Measurements from ENCODE around the gene WWOX.

Gene WWOX

GRCh38 chr16:78551487-78552085 is 452.1 kb downstream of the WWOX start:
- no peak for DNase-seq

GRCh38 chr16:78552106-78552675 is 452.7 kb downstream of the WWOX start:
- no peak for DNase-seq

- no peak for DNase-seq
Measured at GRCh38 chr16:78552716-78553115, 453.3 kb downstream of the WWOX start.

- DNase-seq: no peak
Measured at GRCh38 chr16:78553268-78554039, 454.0 kb downstream of the WWOX start.

GRCh38 chr16:78556421-78556820 is 457.0 kb downstream of the WWOX start:
- no peak for DNase-seq

- DNase-seq: no peak
Measured at GRCh38 chr16:78560997-78561396, 461.5 kb downstream of the WWOX start.

DNA sequence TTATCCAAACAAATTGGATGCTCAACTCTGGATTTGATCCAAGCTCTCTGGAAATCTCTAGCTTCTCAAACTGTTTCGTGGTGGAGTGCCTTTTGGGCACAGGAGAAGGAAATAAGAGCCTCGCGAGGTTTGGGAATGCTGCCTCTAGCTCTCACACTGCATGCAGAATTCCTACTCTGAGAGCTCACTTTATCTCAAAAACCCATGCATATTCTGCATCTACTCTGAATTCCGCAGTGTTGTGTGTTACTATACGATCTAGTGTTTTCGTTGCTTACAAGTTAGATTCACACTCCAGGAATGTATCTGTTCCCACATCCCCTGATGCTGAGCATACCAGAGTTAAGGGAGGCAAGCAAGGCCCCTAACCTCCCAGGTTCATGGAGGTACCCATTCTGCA is 462.7 kb downstream of the WWOX start:
- no peak for DNase-seq

- DNase-seq: no peak
Measured at GRCh38 chr16:78562650-78563049, 463.2 kb downstream of the WWOX start.

DNA sequence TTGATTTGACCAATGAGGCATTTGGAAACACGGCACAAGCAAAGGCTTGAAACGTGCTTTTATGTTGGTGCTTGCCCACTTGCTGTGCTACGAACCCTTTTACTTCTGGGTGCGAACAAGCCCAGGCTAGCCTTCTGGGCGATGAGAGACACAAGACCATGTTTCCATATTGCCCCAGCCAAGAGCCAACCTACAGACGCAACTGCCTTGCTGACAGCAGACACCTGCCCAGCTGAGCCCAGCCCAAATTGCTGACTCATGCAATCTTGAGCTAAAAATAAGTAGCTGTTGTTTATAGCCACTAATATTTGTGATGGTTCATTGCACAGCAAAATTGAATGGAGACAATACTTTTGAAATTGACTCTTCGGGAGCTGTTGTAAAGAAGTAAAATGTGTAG is 464.5 kb downstream of the WWOX start:
- no peak for DNase-seq

DNA sequence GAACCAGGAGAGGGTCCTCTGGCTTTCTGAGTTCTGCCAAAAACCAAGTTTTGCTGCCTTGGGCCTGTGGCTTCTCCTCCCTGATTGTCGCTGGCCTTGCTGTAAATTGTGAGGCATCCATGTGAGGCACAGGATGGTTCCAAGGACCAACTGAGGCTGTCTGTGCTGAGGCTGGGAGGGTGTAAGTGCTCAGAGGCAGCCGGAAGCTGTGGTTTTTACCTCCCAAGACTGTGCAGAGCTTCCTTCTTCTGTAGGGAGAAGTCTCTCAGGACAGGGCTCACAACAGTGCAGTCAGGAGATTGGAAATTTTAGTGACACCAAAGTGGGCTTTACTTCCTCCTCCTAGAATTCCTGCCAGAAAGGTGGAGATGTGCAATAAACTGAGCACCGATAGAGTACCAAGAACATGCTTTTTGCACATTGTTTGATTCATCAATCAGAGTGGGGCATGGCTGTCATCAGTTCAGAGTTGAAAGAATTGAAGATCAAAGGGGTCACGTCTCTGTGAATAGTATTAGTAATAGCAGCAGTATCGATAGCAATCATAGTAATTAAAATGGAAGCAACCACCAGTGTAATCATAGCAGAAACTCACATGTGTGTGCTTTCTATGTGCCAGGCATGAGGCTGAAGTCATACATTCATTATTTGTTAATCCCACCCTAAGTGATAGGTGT is 467.1 kb downstream of the WWOX start:
- DNase-seq: no peak

GRCh38 chr16:78570399-78571141 is 471.1 kb downstream of the WWOX start:
- no peak for DNase-seq

- no peak for DNase-seq
Measured at GRCh38 chr16:78571434-78571833, 472.0 kb downstream of the WWOX start.

DNA sequence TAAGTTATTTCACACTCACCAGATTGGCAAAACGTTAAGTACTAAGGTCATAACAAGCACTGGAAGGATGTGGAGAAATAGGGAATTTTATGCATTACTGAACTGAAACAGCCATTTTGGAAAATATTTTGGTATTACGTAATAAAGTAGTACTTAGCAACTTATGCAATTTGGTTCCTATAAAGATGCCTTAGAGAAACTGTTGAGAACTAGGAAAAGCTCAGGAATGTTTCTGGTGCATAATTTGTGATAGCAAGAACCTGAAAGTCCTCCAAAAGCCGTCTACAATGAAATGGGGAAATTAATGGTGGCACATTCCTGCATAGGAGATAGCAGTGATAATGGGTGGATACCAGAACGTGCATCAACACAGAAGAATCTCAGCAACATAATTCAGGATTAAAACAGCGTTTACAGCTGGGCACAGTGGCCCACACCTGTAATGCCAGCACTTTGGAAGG is 472.5 kb downstream of the WWOX start:
- no peak for DNase-seq

DNA sequence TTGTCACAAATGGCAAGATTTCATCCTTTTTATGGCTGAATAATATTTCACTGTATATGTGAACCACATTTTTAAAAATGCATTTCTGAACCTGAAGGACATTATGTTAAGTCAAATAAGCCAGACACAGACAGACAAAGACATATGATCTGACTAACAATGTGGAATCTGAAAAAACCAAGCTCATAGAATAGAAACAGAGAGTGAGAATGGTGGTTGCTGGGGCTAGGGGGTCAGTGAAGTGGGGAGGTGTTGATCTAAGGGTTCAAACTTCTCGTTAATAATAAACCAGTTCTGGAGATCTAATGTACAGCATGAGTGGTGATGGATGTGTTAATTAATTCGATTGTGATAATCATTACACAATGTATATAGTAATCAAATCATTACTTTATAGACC is 475.1 kb downstream of the WWOX start:
- DNase-seq: no peak

DNA sequence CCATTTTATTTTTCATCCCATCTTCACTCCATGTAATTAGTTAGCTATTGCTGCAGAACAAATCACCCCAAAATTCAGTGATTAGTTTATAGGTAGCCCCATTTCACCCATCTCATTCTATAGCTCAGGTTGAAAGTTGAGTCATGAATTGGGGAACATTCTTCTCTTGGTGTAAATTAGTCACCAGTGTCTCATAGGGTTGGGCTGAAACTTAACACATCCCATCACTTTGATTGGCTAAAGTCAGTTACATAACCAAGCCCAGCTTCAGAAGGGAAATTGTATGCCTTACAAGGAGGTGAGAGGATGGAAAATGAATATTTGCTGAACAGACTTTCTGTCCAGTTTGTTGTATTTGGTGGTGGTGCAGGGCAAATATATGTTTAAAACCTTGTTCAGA is 477.5 kb downstream of the WWOX start:
- DNase-seq: no peak

GRCh38 chr16:78577630-78578029 is 478.2 kb downstream of the WWOX start:
- no peak for DNase-seq

- DNase-seq: no peak
Measured at GRCh38 chr16:78579020-78579419, 479.6 kb downstream of the WWOX start.

DNA sequence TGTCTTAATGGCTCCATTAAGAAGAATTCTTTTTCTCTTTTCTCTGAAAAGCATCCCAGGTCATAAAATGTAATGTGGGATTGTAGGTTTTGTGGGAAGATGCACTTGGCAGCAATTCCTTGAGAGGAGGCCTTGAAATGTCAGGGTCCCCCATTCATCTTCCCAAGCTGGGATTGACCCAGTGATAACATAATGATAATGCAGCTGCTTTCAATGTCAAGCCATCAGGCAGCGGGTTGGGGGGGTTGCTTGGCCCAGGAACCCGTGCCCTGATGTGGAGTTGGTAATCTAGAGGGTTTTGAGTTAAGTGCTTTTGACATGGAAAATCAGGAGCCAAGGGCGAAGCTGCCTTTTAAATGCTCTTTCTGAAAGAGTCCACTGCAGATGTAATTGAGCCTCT is 484.0 kb downstream of the WWOX start:
- DNase-seq: no peak

DNA sequence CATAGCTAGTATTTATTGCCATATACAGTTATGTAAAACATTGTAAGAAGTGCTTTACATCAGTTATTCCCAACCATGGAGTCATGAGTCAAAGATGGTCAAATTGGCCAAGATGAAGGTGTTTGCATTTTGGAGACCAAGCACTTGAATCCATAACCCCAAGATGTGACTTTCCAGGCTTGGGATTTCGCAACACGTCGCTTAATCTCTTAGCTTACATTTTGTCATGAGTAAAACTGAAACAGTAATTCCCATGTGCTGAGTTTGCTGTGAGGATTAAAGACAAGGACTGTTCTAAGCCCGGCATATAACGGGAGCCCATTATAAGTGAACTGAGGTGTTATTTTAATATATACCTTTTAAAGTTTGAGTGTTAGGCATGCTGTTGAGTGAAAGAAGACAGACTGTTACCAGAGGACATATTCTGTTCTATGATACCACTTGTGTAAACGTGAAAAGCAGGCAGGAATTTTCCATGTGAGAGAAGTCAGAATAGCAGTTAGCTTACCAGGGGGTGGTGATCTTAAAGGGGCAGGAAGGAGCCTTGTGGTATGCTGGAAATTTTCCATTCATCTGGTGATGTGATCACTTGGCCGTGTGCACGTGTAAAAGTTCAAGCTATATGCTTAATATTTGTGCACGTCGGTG is 484.9 kb downstream of the WWOX start:
- DNase-seq: no peak

DNA sequence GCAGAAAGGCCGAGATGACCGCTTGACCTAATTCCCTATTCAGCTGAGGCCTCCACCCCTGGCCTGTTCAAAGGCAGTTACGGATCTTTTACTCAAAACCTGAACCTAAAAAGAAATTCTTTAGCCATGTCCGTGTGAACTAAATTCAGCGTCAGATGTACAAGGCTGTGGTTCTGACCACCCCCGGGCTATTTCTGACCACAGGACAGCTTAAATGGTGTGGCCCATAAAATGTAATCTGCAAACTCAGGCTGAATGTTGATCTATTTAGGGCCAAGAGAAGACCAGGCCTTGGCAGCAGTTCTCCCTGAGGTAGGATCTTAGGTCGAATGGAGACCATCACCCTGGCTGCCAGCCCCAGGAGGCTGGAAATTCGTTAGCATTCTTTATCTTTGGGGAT is 485.5 kb downstream of the WWOX start:
- DNase-seq: no peak

GRCh38 chr16:78589331-78589730 is 489.9 kb downstream of the WWOX start:
- no peak for DNase-seq

GRCh38 chr16:78591682-78592103 is 492.2 kb downstream of the WWOX start:
- no peak for DNase-seq

- no peak for DNase-seq
Measured at GRCh38 chr16:78592111-78592510, 492.7 kb downstream of the WWOX start.

Data from CD4-positive, alpha-beta T cell treated with Interferon gamma for 1 hour (primary cell).